Measurements from ENCODE around the gene HPS5. TPM values are rescaled to one million over a fixed set of nuclear protein-coding genes. Genes with fewer than 3 reads are reported as not detected.

The HPS5 gene
- total and polyA plus RNA-seq, 12 donors = 10.5 to 49.3 (median 22.2) TPM

DNA sequence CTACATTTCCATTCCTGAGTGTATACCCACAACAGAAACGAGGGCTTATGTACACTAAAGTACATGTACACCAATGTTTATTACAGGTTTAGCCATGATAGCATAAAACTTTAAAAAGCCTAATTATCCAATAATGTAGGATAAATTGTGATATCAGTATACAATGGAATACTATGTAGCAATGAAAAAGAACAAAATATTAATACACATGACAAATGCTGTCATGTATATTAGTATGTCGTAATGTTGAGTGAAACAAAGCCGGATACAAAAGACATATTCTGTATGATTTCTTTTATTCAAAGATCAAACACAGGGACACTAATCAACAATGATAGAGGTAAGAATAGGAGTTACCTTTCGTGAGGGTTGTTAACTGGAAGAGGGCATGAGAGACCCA lies 88.0 kb downstream of the HPS5 start:
- 78 to 85% (median 83%) methylated on average over 4 of the region's 4 CpGs for WGBS, 4 donors
- no peak for TF ChIP-seq POLR2A (IDR thresholded peaks at IDR 0.05)
- TF ChIP-seq, protein P1, sequence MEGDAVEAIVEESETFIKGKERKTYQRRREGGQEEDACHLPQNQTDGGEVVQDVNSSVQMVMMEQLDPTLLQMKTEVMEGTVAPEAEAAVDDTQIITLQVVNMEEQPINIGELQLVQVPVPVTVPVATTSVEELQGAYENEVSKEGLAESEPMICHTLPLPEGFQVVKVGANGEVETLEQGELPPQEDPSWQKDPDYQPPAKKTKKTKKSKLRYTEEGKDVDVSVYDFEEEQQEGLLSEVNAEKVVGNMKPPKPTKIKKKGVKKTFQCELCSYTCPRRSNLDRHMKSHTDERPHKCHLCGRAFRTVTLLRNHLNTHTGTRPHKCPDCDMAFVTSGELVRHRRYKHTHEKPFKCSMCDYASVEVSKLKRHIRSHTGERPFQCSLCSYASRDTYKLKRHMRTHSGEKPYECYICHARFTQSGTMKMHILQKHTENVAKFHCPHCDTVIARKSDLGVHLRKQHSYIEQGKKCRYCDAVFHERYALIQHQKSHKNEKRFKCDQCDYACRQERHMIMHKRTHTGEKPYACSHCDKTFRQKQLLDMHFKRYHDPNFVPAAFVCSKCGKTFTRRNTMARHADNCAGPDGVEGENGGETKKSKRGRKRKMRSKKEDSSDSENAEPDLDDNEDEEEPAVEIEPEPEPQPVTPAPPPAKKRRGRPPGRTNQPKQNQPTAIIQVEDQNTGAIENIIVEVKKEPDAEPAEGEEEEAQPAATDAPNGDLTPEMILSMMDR (IDR thresholded peaks at IDR 0.05) = no peak
- H3K27ac ChIP-seq = no peak overlapping the region
- no peaks in the 10 kb centered on the region for H3K27me3 ChIP-seq
- DNase-seq = no peak
- H3K36me3 ChIP-seq (replicated peaks in 1 of 2) = no peaks in the 10 kb centered on the region
- H3K4me1 ChIP-seq (replicated peaks in 1 of 2) = no peaks in the 10 kb centered on the region
- H3K4me3 ChIP-seq = no peak overlapping the region
- intact Hi-C loops (cut with DNase I) = no loop called here
- peaks cover 0 to 3% (median 0%) of the 10 kb centered on the region in 3 donors for H3K9me3 ChIP-seq (replicated peaks in 1 of 3)

DNA sequence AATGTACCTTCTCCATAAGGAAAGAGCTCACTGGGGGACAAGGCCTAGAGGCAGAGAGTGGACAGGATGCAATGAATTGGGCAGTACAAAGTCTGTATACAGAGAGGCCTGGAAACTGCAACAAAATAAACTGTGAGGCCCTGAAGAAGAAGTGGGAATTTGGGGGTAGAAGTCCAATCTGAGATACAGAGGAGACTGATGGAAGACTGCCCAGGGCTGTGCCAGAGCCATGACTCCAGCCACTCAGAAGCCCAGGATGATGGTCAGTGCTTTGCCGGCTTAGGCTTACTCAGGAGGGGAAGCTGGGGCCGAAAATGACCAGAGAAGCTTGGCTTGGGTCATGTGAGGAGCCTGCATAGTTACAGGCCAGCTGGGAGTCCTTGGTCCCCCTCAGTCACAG lies 91.1 kb downstream of the HPS5 start:
- DNase-seq = no peak
- Histone ChIP-seq H3K4me3 (no peak overlapping the region), H3K36me3 (replicated peaks in 1 of 2) (no peaks in the 10 kb centered on the region), H3K27me3 (no peaks in the 10 kb centered on the region), H3K4me1 (replicated peaks in 1 of 2) (no peaks in the 10 kb centered on the region), H3K27ac (no peak overlapping the region), H3K9me3 (replicated peaks in 1 of 3) (no peaks in the 10 kb centered on the region)
- TF ChIP-seq POLR2A (IDR thresholded peaks at IDR 0.05) = no peak
- TF ChIP-seq, protein P1 (IDR thresholded peaks at IDR 0.05) = no peak
- WGBS, 4 donors = 70 to 83% (median 75%) methylated on average over 2 of the region's 2 CpGs
- intact Hi-C loops (cut with DNase I) = no loop called here

DNA sequence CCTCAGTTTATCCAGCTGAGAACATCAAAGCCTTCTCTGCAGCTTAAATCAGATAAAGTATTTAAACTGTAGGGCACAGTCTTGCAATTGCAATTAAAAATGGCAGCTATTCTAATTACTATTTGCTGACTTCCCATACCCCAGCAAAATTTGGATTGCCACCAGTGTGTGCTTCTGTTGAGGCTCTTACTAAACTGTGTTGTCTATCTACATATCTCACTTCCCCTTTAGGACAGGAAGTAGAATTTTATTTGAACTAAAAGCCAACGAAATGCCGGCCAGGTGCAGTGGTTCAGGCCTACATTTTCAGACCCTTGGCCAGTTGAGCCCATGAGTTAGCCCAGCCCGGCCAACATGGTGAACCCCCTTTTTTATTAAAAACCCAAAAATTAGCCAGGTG lies 92.4 kb downstream of the HPS5 start:
- intact Hi-C loops (cut with DNase I) = no loop called here
- no peaks in the 10 kb centered on the region for H3K27me3 ChIP-seq
- WGBS, 4 donors = 40 to 82% (median 69%) methylated on average over 1 to 3 of the region's 3 CpGs

More for the DNA sequence above, 92.4 kb downstream of the HPS5 start:
- H3K36me3 ChIP-seq (replicated peaks in 1 of 2) = no peaks in the 10 kb centered on the region
- H3K4me3 ChIP-seq = no peak overlapping the region
- no peaks in the 10 kb centered on the region for H3K9me3 ChIP-seq (replicated peaks in 1 of 3)
- H3K27ac ChIP-seq = no peak overlapping the region
- no peaks in the 10 kb centered on the region for H3K4me1 ChIP-seq (replicated peaks in 1 of 2)
- TF ChIP-seq POLR2A (IDR thresholded peaks at IDR 0.05) = no peak
- TF ChIP-seq, protein P1 (IDR thresholded peaks at IDR 0.05) = no peak
- no peak for DNase-seq

Small RNA genes lying within 50 kb of the gene (small RNA-seq; reads per million reads assigned to genes)
- gene RNA5SP333 (0 reads per million in 2 donors), gene RNA5SP334 (0 reads per million in 2 donors)

Other genes starting within 250 kb of the HPS5 start
- 10 to 100 TPM in 5 of 9 donors, 1 to 10 TPM in 4; 3.7 to 13.2 (median 10.3) TPM for gene SAAL1, start 216.1 kb downstream of the HPS5 start, total RNA-seq
- gene SAAL1, start 216.1 kb downstream of the HPS5 start, polyA plus RNA-seq = 10 to 100 TPM; 11.4 to 15.9 (median 15.7) TPM
- gene MRGPRX3, start 189.6 kb downstream of the HPS5 start, total RNA-seq = not detected
- gene MRGPRX3, start 189.6 kb downstream of the HPS5 start, polyA plus RNA-seq = not detected
- gene MRGPRX4, start 149.3 kb downstream of the HPS5 start, total RNA-seq = not detected
- not detected for gene MRGPRX4, start 149.3 kb downstream of the HPS5 start, polyA plus RNA-seq
- 1 to 10 TPM in 1 of 9 donors, under 1 TPM in 4, not detected in 4; 0.32 to 3.4 (median 0.70) TPM for gene SAA4, start 85.3 kb downstream of the HPS5 start, total RNA-seq
- gene SAA4, start 85.3 kb downstream of the HPS5 start, polyA plus RNA-seq = 1 to 10 TPM; 1.5 to 4.2 (median 2.8) TPM
- gene SAA2, start 73.5 kb downstream of the HPS5 start, total RNA-seq = 10 to 100 TPM in 1 of 9 donors, 1 to 10 TPM in 7, under 1 TPM in 1; 0.28 to 12.5 (median 5.1) TPM
- 10 to 100 TPM in 2 of 3 donors, 1 to 10 TPM in 1; 9.2 to 90.3 (median 11.2) TPM for gene SAA2, start 73.5 kb downstream of the HPS5 start, polyA plus RNA-seq
- 10 to 100 TPM in 5 of 9 donors, 1 to 10 TPM in 3, not detected in 1; 1.8 to 38.1 (median 15.2) TPM for gene SAA1, start 55.9 kb downstream of the HPS5 start, total RNA-seq
- gene SAA1, start 55.9 kb downstream of the HPS5 start, polyA plus RNA-seq = 1,000 to 10,000 TPM in 1 of 3 donors, 10 to 100 TPM in 2; 20.0 to 1,277 (median 91.0) TPM
- gene GTF2H1, start 427 bp upstream of the HPS5 start, total RNA-seq = 10 to 100 TPM; 34.5 to 86.4 (median 45.8) TPM
- gene GTF2H1, start 427 bp upstream of the HPS5 start, polyA plus RNA-seq = 10 to 100 TPM; 18.0 to 49.8 (median 24.7) TPM
- 100 to 1,000 TPM; 329 to 737 (median 474) TPM for gene LDHA, start 72.4 kb upstream of the HPS5 start, total RNA-seq
- 1,000 to 10,000 TPM in 1 of 3 donors, 100 to 1,000 TPM in 2; 130 to 2,236 (median 296) TPM for gene LDHA, start 72.4 kb upstream of the HPS5 start, polyA plus RNA-seq
- gene LDHC, start 90.2 kb upstream of the HPS5 start, total RNA-seq = 1 to 10 TPM in 3 of 9 donors, not detected in 6; 1.0 to 2.3 (median 1.5) TPM
- gene LDHC, start 90.2 kb upstream of the HPS5 start, polyA plus RNA-seq = under 1 TPM; 0.18 to 0.88 (median 0.80) TPM
- gene LDHAL6A, start 133.7 kb upstream of the HPS5 start, total RNA-seq = 1 to 10 TPM in 1 of 9 donors, not detected in 8; 1.4 TPM
- under 1 TPM in 2 of 3 donors, not detected in 1; 0.08 to 0.13 TPM for gene LDHAL6A, start 133.7 kb upstream of the HPS5 start, polyA plus RNA-seq
- gene TSG101, start 204.8 kb upstream of the HPS5 start, total RNA-seq = 100 to 1,000 TPM in 4 of 9 donors, 10 to 100 TPM in 5; 56.4 to 263 (median 74.3) TPM
- 100 to 1,000 TPM in 1 of 3 donors, 10 to 100 TPM in 2; 33.1 to 208 (median 37.2) TPM for gene TSG101, start 204.8 kb upstream of the HPS5 start, polyA plus RNA-seq

Measured in adrenal gland (tissue), 12 donors.